ENCODE results near the gene OVOL3.

Gene OVOL3

GRCh38 chr19:36139120-36139472 lies 28.2 kb downstream of the OVOL3 start:
- H3K4me3 ChIP-seq (ENCODE audit: low read depth, low read length): peak overlapping the region; percentile 88
- no peak for TF ChIP-seq CTCF (IDR thresholded peaks at IDR 0.05; ENCODE audit: low read depth, low read length, missing control alignments)
- in situ Hi-C loops (cut with HindIII; ENCODE audit: low sequenced_read_pairs): no loop called here
- DNase-seq (ENCODE audit: low read depth): no peak

DNA sequence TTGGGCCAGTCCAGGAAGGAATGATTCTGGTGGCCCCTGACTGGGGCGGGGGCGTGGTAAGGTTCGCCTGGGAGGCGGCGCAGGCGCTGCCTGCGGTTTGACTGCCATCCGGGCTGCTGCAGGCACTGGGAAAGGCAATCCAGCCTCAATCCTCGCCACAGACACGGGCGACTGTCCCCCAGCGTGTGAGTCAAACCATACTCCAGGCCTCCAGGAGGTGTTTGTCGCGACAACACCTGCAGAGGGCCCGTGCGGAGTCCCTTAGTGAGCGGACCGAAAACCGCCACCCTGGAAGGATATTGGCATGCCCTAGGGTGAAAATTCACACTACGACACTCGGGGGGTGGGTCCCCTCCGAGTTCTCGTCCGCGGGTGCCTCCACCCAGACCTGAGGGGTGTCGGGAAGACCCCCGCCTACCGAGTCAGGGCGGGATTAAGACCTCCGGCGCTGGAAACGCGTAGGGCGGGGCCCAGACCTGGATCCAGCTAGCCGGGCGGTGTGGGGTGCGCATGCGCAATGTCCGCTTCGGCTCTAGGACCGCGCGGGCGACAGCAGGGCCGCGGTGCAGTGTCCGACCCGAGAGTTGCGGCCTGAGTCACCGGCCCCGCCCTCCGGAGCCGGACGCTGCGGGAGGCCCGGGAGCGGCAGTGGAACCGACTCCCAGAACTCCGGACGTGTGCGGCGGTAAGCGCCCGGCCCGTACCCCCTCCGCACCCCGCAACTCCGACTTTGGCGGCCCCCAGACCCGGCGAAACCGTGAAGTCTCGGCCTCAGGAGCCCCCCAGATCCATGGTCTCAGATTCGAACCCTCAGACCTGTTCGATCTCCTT lies 28.7 kb downstream of the OVOL3 start, which contains the start of gene CAPNS1:
CAPNS1 (plus strand) TSS at position 594 of the 831 bp plus-strand sequence. CDS start 946 bp downstream, outside the sequence.
- DNase-seq (ENCODE audit: low read depth): peak; percentile 92
- no peak for TF ChIP-seq CTCF (IDR thresholded peaks at IDR 0.05; ENCODE audit: low read depth, low read length, missing control alignments)
- peak within 1 kb of the TSS; percentile 88 for H3K4me3 ChIP-seq (ENCODE audit: low read depth, low read length)
- in situ Hi-C loops (cut with HindIII; ENCODE audit: low sequenced_read_pairs): no loop called here

GRCh38 chr19:36140304-36141038 lies 29.5 kb downstream of the OVOL3 start:
- no peak for TF ChIP-seq CTCF (IDR thresholded peaks at IDR 0.05; ENCODE audit: low read depth, low read length, missing control alignments)
- H3K4me3 ChIP-seq (ENCODE audit: low read depth, low read length): peak overlapping the region; percentile 88
- in situ Hi-C loops (cut with HindIII; ENCODE audit: low sequenced_read_pairs): no loop called here
- no peak for DNase-seq (ENCODE audit: low read depth)

DNA sequence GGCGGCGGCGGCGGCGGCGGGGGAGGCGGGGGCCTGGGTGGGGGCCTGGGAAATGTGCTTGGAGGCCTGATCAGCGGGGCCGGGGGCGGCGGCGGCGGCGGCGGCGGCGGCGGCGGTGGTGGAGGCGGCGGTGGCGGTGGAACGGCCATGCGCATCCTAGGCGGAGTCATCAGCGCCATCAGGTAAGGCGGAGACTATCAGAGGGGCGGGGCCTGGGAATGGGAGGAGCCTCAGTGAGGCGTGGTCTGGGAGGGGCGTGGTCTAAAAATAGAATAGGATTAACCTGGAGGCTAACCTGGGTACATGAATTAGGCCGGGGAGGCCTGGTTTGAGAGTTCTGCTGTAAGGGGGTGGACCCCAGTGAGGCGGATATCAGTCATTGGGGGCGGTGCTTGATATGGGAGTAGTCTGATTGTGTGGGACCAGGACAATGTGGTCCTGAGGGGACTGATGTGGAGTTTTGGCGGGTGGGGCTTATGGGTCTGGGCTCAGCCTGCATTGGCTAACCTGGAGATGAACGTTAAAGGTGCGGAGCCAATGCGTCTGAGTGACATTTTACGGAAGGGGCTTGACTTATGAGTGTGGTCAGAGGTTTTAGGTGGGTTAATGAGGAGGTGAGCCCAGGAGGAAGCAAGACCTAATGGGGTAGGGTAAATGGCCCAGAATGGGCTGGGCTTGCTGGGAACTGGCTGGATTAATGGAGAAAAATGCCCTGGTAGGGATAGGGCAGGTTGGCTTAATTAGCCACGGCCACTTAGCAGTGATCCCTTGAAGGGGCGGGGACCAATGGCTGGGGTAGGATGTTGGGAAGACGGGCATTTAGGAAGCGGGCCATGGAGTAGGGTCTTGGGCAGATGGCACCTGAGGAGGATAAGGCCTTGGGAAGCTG lies 30.3 kb downstream of the OVOL3 start:
- peak overlapping the region; percentile 88 for H3K4me3 ChIP-seq (ENCODE audit: low read depth, low read length)
- no peak for TF ChIP-seq CTCF (IDR thresholded peaks at IDR 0.05; ENCODE audit: low read depth, low read length, missing control alignments)
- peak; percentile 64 for DNase-seq (ENCODE audit: low read depth)
- in situ Hi-C loops (cut with HindIII; ENCODE audit: low sequenced_read_pairs): no loop called here

DNA sequence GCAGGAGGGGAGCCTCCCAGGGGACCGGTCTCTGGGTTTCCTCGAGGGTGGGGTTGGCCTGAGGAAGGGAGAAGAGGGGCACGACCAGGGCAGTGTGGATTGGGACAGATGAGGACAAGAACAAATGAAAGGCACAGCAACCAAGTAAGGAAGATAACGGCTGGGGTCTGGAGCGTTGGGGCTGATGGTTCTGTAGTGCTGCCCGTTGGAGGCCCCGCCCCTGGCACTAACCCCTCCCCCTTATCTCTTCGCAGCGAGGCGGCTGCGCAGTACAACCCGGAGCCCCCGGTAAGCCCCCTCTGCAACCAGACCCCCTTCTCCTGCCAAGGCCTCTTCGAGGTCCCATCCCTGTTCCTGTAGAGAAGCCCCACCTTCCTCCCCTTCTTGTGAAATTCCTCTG lies 31.1 kb downstream of the OVOL3 start:
- no peak for DNase-seq (ENCODE audit: low read depth)
- in situ Hi-C loops (cut with HindIII; ENCODE audit: low sequenced_read_pairs): no loop called here
- H3K4me3 ChIP-seq (ENCODE audit: low read depth, low read length): no peak overlapping the region
- TF ChIP-seq CTCF (IDR thresholded peaks at IDR 0.05; ENCODE audit: low read depth, low read length, missing control alignments): no peak

DNA sequence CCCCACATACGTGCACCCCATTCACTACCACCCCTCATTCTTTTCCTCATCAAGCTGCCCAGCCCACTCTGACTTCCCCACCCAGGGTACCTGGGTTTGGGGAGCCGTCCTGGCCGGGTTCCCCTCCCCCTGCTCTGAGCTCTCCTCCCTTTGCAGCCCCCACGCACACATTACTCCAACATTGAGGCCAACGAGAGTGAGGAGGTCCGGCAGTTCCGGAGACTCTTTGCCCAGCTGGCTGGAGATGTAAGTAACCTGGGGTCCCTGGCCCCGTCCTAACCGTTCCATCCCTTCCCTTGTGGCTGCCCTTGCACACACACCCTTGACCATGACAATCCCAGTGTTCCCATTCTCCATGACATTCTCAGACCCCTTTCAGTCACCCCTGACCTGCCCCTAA lies 31.6 kb downstream of the OVOL3 start:
- no peak for TF ChIP-seq CTCF (IDR thresholded peaks at IDR 0.05; ENCODE audit: low read depth, low read length, missing control alignments)
- H3K4me3 ChIP-seq (ENCODE audit: low read depth, low read length): no peak overlapping the region
- in situ Hi-C loops (cut with HindIII; ENCODE audit: low sequenced_read_pairs): no loop called here
- DNase-seq (ENCODE audit: low read depth): no peak
